ENCODE results near the gene GET4.

Gene GET4

GRCh38 chr7:929311-929711 is 53.0 kb downstream of the GET4 start:
- H3K27ac ChIP-seq, result no peak overlapping the region
- no peak for TF ChIP-seq CTCF (conservative IDR thresholded peaks at IDR 0.05)

- TF ChIP-seq CTCF (conservative IDR thresholded peaks at IDR 0.05), result no peak
- H3K27ac ChIP-seq, result no peak overlapping the region
These were observed 54.8 kb downstream of the GET4 start for GRCh38 chr7:930975-931758.

- H3K27ac ChIP-seq, result no peak overlapping the region
- TF ChIP-seq CTCF (conservative IDR thresholded peaks at IDR 0.05), result no peak
These were observed 55.7 kb downstream of the GET4 start for GRCh38 chr7:931871-932650.

GRCh38 chr7:932651-932975 is 56.3 kb downstream of the GET4 start:
- no peak overlapping the region for H3K27ac ChIP-seq
- no peak for TF ChIP-seq CTCF (conservative IDR thresholded peaks at IDR 0.05)

GRCh38 chr7:934469-935163 is 58.3 kb downstream of the GET4 start:
- H3K27ac ChIP-seq, result no peak overlapping the region
- no peak for TF ChIP-seq CTCF (conservative IDR thresholded peaks at IDR 0.05)

GRCh38 chr7:935164-935873 is 59.0 kb downstream of the GET4 start:
- no peak for TF ChIP-seq CTCF (conservative IDR thresholded peaks at IDR 0.05)
- no peak overlapping the region for H3K27ac ChIP-seq

Measured in VCaP (cell line).